Cardiac muscle cell (in vitro differentiated cells and primary cell): ENCODE measurements around the gene KLHL3. TPM values are rescaled to one million over a fixed set of nuclear protein-coding genes. Genes with fewer than 3 reads are reported as not detected.

Source experiments
- DNase-seq, 2 donors: peaks; one replicate each; pipeline versions ENCODE4 v3.0.0 to v3.0.0-alpha.2; 2010 to 2017; ENCODE audit warnings: low read depth in 1 of 2, low spot score in 1 of 2
- H3K27ac ChIP-seq: fragments of 200-600 bp; sonication (generic); 2 replicates; pipeline ENCODE4 v1.5.1; 2016
- H3K27me3 ChIP-seq: fragments of 200-600 bp; sonication (generic); 2 replicates; pipeline ENCODE4 v1.6.0; 2016; ENCODE audit warnings: control low read depth
- H3K36me3 ChIP-seq: fragments of 200-600 bp; sonication (generic); 2 replicates; pipeline ENCODE4 v1.5.1; 2016; ENCODE audit warnings: control low read depth
- H3K4me1 ChIP-seq: fragments of 200-600 bp; sonication (generic); 2 replicates; pipeline ENCODE4 v1.8.1; 2017; ENCODE audit warnings: low read depth, mild to moderate bottlenecking, mixed run types
- H3K4me3 ChIP-seq: fragments of 200-600 bp; sonication (generic); 2 replicates; pipeline ENCODE4 v1.5.1; 2016; ENCODE audit warnings: mild to moderate bottlenecking
- H3K9me3 ChIP-seq: fragments of 200-600 bp; sonication (generic); 2 replicates; pipeline ENCODE4 v1.5.1; 2017; ENCODE audit warnings: low read depth, mild to moderate bottlenecking, control low read depth
- polyA plus RNA-seq: library from polyadenylated mRNA; unstranded; fragments of >200 nt; fragmentation: Nextera tagmentation; extraction: Ambion mirVana; gene quantifications from 2 replicates; pipeline ENCODE4 v1.2.1, GENCODE V29; 2016
- total RNA-seq: library from RNA; depleted of rRNA; stranded (reverse); fragments of >200 nt; gene quantifications from 2 replicates; pipeline ENCODE4 v1.2.3, GENCODE V29; 2016
- TF ChIP-seq, protein P1 (sequence below): IDR thresholded peaks from 2 replicates; pipeline ENCODE4 v1.5.1; 2012; ENCODE audit warnings: low read depth, mild to moderate bottlenecking, low read length

Gene KLHL3
- total and polyA plus RNA-seq, 2 experiments from 2014 or later = 11.4 to 16.8 TPM

DNA sequence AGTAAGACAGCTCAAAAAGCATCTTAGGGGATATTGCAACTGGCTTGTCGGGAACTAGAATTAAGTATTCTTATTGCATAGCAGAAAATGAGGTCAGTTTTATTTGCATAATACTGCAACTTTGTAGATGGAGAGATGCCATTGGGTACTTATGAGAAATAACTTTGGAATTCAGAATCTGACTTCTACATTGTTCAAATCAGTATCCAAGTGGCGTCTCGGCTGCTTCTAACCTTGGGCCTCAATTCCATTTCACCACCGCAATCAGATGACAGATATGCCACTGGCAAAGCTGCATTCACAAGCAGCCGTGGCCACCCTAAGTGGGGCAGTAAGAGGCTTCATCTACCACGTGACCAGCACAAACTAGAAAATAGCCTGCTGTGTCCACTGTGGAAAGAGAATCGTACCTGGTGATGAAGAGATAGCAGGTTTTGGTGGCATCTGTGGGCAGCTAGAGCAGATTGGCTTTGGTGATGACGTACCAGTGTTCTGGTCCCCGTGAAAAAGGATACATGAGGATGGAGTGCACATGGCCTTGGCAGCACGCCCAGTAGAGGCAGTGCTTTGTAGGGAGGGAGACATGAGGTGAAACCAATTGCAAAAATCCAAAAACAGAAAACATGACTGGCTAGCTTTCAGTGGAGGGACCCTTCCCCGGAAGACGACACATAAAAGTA, 116.6 kb downstream of the KLHL3 start:
- peak in 1 of 2 donors; percentile 94 for DNase-seq
- Histone ChIP-seq H3K36me3 (peaks cover 4% of the 10 kb centered on the region), H3K4me3 (no peak overlapping the region), H3K27ac (no peak overlapping the region), H3K9me3 (no peaks in the 10 kb centered on the region), H3K4me1 (no peaks in the 10 kb centered on the region), H3K27me3 (no peaks in the 10 kb centered on the region)
- TF ChIP-seq, protein P1, sequence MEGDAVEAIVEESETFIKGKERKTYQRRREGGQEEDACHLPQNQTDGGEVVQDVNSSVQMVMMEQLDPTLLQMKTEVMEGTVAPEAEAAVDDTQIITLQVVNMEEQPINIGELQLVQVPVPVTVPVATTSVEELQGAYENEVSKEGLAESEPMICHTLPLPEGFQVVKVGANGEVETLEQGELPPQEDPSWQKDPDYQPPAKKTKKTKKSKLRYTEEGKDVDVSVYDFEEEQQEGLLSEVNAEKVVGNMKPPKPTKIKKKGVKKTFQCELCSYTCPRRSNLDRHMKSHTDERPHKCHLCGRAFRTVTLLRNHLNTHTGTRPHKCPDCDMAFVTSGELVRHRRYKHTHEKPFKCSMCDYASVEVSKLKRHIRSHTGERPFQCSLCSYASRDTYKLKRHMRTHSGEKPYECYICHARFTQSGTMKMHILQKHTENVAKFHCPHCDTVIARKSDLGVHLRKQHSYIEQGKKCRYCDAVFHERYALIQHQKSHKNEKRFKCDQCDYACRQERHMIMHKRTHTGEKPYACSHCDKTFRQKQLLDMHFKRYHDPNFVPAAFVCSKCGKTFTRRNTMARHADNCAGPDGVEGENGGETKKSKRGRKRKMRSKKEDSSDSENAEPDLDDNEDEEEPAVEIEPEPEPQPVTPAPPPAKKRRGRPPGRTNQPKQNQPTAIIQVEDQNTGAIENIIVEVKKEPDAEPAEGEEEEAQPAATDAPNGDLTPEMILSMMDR = no peak

DNA sequence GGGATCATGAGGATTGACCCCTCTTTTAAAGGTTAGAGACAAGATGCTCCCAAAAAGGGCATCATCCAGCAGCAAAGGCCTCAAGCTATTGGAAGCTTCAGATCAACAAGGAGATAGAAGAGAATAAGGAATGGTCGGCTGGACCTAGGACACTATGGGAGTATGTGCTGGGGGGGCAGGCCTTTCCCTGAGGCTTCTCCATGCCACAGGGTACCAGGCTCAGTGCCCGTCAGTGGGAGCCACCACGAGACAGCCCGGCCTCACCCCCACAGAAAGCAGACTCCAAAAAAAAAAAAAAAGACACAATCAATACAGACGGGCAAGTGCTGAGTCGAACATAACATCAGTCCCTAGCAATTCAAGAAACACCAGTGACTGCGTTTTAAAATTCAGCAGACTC, 117.4 kb downstream of the KLHL3 start:
- Histone ChIP-seq H3K4me1 (no peaks in the 10 kb centered on the region), H3K4me3 (no peak overlapping the region), H3K27me3 (no peaks in the 10 kb centered on the region), H3K27ac (no peak overlapping the region), H3K9me3 (no peaks in the 10 kb centered on the region), H3K36me3 (peaks cover 1% of the 10 kb centered on the region)
- DNase-seq = no peak
- TF ChIP-seq, protein P1 = no peak

DNA sequence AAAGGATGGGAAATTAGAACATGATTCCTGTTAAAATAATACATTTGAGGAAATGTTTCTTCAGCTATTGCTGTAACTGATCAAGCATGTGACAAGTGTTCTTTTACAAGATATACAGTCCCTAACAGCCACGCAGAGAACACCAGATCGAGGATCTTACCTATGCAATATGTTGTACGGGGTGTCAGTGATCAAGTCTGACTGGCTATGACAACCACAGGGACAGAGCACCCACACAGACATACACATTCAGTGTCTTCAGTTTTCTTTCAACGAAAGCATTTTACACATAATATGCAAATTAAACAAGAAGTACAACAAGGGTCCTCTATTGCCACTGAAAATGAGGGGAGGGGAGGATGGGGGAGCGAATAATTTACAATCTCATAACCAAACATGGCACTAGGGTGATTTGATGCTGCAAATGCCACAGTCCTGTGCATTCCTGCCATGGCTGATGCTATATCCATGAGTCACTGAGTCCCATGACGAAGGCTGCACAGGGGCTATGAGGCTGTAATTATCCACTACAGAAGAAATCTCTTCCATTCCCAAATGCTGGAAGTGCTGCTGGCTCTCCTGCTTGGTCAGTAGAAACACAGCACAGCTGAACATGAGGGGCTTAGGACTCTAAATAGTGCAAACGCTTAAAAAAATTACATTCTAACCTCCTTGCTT, 118.2 kb downstream of the KLHL3 start:
- H3K4me1 ChIP-seq = no peaks in the 10 kb centered on the region
- peak in 1 of 2 donors; percentile 29 for DNase-seq
- no peaks in the 10 kb centered on the region for H3K9me3 ChIP-seq
- no peak overlapping the region for H3K27ac ChIP-seq
- TF ChIP-seq, protein P1 = no peak
- no peaks in the 10 kb centered on the region for H3K36me3 ChIP-seq
- no peak overlapping the region for H3K4me3 ChIP-seq
- no peaks in the 10 kb centered on the region for H3K27me3 ChIP-seq

DNA sequence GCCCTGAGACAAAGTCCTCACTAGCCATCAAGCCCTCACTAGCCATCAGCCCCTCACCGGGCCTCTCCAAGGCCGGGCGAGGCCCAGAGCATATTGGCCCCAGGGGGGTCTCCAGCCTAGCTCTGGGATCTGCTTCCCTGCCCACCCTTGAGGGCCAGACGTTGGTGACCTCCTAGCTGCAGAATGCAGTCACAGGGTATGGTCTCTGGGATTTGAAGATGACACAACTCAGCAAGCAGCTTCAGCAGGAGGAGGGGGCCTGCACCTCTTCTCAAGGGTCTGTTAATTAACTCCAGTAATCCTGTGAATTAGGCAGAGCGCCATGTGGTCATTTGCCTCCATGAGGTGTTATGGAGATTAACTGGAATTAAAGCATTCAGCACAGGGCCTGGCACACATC, 119.8 kb downstream of the KLHL3 start:
- no peak overlapping the region for H3K27ac ChIP-seq
- DNase-seq = no peak
- no peaks in the 10 kb centered on the region for H3K27me3 ChIP-seq
- H3K4me1 ChIP-seq = no peaks in the 10 kb centered on the region
- no peak overlapping the region for H3K4me3 ChIP-seq
- H3K9me3 ChIP-seq = no peaks in the 10 kb centered on the region
- no peaks in the 10 kb centered on the region for H3K36me3 ChIP-seq
- TF ChIP-seq, protein P1 = no peak

DNA sequence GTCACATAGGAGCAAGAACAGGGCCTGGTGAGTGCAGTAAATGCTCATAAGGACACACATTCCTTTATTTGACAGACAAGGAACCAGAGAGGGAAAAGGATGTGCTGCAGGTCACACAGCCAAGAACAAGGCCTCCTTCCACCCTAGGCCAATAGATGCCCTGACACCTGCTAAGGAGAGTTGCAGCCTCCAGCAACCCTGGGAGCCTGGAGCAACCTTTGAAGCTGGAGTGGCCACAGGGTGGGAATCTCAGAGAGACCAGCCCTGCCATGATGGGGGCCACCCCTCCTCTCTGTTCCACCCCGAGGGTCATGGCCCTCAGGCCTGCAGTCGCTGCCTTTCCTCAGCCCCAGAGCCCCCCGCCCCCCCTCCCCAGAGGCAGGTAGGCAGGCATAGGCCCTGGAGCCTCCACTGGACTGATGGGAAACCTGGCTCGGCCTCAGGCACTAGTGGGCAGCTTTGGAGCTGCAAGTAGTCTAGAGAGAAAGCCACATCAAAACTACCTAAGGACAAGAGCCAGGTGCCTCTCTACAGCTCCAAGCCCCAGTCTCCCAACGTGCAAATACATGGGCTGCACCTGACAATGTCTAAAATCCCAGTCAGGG, 120.6 kb downstream of the KLHL3 start:
- TF ChIP-seq, protein P1 = no peak
- Histone ChIP-seq H3K36me3 (no peaks in the 10 kb centered on the region), H3K9me3 (no peaks in the 10 kb centered on the region), H3K27ac (no peak overlapping the region), H3K27me3 (no peaks in the 10 kb centered on the region), H3K4me1 (no peaks in the 10 kb centered on the region), H3K4me3 (no peak overlapping the region)
- no peak for DNase-seq
